Tibial nerve (tissue), 4 donors: ENCODE results near the gene TBL1XR1. TPM values are rescaled to one million over a fixed set of nuclear protein-coding genes. Genes with fewer than 3 reads are reported as not detected.

Source experiments
- DNase-seq, 2 donors: peaks; one replicate each; pipeline ENCODE4 v3.0.0-alpha.2; 2019; ENCODE audit warnings: low spot score in 2 of 2
- H3K27ac ChIP-seq, 4 donors: fragments of 200-600 bp; sonication (generic) in 3 of 4; one replicate each; pipeline ENCODE4 v1.5.1; 2017 to 2019; ENCODE audit warnings: mild to moderate bottlenecking in 1 of 4
- H3K27me3 ChIP-seq, 2 donors: fragments of 200-600 bp; sonication (generic) in 1 of 2; one replicate each; pipeline versions ENCODE4 v1.5.1 to v1.6.0; 2017 to 2019
- H3K36me3 ChIP-seq, 3 donors: fragments of 200-600 bp; sonication (generic); one replicate each; pipeline ENCODE4 v1.5.1; 2018 to 2019
- H3K4me1 ChIP-seq, 4 donors: fragments of 200-600 bp; sonication (generic) in 3 of 4; one replicate each; pipeline ENCODE4 v1.5.1; 2017 to 2019
- H3K4me3 ChIP-seq, 4 donors: fragments of 200-600 bp; sonication (generic) in 3 of 4; one replicate each; pipeline ENCODE4 v1.5.1; 2017 to 2019; ENCODE audit warnings: mild to moderate bottlenecking in 1 of 4, moderate library complexity in 1 of 4
- H3K9me3 ChIP-seq, 4 donors: fragments of 200-600 bp; sonication (generic) in 3 of 4; one replicate each; pipeline ENCODE4 v1.5.1; 2017 to 2019
- EP300 ChIP-seq, 2 donors: sonication (generic); formaldehyde crosslinking; IDR thresholded peaks; one replicate each; pipeline ENCODE4 v1.6.1; 2017; ENCODE audit warnings: antibody characterized with exemption in 2 of 2, mild to moderate bottlenecking in 1 of 2
- POLR2A ChIP-seq, 2 donors: fragments of 450-650 bp; IDR thresholded peaks; one replicate each; pipeline ENCODE4 v1.6.1; 2017; ENCODE audit warnings: antibody characterized with exemption in 2 of 2, mild to moderate bottlenecking in 2 of 2, moderate library complexity in 2 of 2
- WGBS, 2 donors: methylation state at CpG; one replicate each; pipeline ENCODE4 v1.1.5; 2018; 5-methylcytosine and 5-hydroxymethylcytosine counted together
- total RNA-seq, 4 donors: library from RNA; depleted of rRNA; stranded (reverse); fragments of >200 nt; gene quantifications; one replicate each; pipeline ENCODE4 v1.1.0, GENCODE V29; 2016
- TF ChIP-seq, protein P1 (sequence below), 5 experiments: fragments of 200-600 bp in 3 of 5; fragments of 450-650 bp in 2 of 5; sonication (generic) in 3 of 5; IDR thresholded peaks; one replicate each; pipeline ENCODE4 v1.5.1; 2016 to 2019; ENCODE audit warnings: antibody characterized with exemption in 5 of 5, mild to moderate bottlenecking in 3 of 5, moderate library complexity in 2 of 5

Gene TBL1XR1
- total RNA-seq, 4 donors from 2014 or later: 57.1 to 66.3 (median 62.8) TPM

DNA sequence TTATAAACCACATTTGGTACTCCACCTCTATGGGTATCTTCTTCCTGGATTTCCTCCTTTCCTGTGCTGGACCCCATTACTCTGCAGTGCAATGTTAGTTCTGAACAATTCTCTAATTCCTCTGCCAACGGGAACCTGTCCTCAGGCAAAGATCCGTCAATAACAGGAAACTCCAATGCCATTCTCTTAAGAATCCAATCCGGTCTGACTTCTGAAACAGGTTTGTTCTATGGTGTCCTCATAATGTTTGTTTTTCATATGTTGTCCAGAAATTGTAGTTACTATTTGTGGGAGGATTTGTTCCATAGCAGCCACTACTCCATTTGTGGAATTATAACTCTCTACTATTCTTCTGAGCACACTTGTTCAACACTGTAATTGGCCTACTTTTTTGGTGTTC is 112.7 kb downstream of the TBL1XR1 start:
- no peak for DNase-seq
- TF ChIP-seq, protein P1, sequence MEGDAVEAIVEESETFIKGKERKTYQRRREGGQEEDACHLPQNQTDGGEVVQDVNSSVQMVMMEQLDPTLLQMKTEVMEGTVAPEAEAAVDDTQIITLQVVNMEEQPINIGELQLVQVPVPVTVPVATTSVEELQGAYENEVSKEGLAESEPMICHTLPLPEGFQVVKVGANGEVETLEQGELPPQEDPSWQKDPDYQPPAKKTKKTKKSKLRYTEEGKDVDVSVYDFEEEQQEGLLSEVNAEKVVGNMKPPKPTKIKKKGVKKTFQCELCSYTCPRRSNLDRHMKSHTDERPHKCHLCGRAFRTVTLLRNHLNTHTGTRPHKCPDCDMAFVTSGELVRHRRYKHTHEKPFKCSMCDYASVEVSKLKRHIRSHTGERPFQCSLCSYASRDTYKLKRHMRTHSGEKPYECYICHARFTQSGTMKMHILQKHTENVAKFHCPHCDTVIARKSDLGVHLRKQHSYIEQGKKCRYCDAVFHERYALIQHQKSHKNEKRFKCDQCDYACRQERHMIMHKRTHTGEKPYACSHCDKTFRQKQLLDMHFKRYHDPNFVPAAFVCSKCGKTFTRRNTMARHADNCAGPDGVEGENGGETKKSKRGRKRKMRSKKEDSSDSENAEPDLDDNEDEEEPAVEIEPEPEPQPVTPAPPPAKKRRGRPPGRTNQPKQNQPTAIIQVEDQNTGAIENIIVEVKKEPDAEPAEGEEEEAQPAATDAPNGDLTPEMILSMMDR (IDR thresholded peaks at IDR 0.05): no peak
- TF ChIP-seq EP300 (IDR thresholded peaks at IDR 0.05): no peak
- no peak for TF ChIP-seq POLR2A (IDR thresholded peaks at IDR 0.05)
- WGBS, 2 donors: 76 to 96% methylated on average over 3 of the region's 3 CpGs
- Histone ChIP-seq H3K27me3 (no peaks in the 10 kb centered on the region), H3K9me3 (no peaks in the 10 kb centered on the region), H3K4me3 (no peak overlapping the region), H3K27ac (no peak overlapping the region), H3K36me3 (no peaks in the 10 kb centered on the region), H3K4me1 (peaks cover 0 to 40% (median 4%) of the 10 kb centered on the region in 4 donors)

DNA sequence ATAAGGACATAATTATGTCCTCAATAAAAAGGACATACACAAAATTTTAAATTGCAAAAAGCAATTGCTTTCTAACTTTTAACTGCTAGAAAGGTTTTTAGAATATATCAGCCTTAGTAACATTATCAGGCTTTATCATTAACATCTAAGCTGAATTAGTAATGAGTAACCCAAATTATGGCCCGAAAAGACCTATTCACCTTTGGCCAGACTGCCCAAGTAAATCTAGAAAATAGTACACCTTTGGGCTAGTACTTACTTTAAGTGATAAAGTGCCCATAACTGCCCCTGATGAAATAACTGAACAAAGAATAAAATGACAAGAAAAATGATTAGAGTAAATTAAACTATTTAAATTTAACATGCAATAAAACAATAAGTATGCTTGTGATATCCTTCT is 117.2 kb downstream of the TBL1XR1 start:
- WGBS, 2 donors: 91 to 94% methylated on average over 1 of the region's 1 CpG
- TF ChIP-seq POLR2A (IDR thresholded peaks at IDR 0.05) (no peak), EP300 (IDR thresholded peaks at IDR 0.05) (no peak)
- TF ChIP-seq, protein P1 (IDR thresholded peaks at IDR 0.05): no peak
- H3K36me3 ChIP-seq: peaks cover 0 to 2% (median 0%) of the 10 kb centered on the region in 3 donors
- H3K27ac ChIP-seq: no peak overlapping the region
- DNase-seq: no peak
- no peak overlapping the region for H3K4me3 ChIP-seq
- H3K27me3 ChIP-seq: no peaks in the 10 kb centered on the region
- H3K4me1 ChIP-seq: peaks cover 0 to 27% (median 0%) of the 10 kb centered on the region in 4 donors
- H3K9me3 ChIP-seq: no peaks in the 10 kb centered on the region

DNA sequence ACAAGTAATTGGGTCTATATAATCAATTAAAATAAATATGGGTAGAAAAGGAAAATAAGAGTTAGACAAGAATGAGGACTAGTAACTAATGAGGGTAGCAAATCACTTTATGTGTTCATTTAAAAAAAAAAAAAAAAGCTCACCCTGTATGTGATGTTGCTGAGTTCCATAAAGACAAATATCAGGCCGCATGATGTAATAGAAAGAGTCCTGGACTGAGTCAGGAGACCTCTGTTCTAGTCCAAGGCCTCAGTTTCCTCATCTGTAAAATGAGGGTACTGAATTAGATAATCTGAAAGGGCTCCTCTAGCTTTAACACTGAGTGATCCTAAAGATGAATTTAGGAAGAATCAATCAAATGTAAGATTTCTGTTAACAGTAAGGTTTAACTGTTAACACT is 117.6 kb downstream of the TBL1XR1 start:
- Histone ChIP-seq H3K27ac (no peak overlapping the region), H3K9me3 (no peaks in the 10 kb centered on the region), H3K4me3 (no peak overlapping the region), H3K4me1 (peaks cover 0 to 27% (median 0%) of the 10 kb centered on the region in 4 donors), H3K27me3 (no peaks in the 10 kb centered on the region), H3K36me3 (peaks cover 0 to 3% (median 0%) of the 10 kb centered on the region in 3 donors)
- TF ChIP-seq EP300 (IDR thresholded peaks at IDR 0.05) (no peak), POLR2A (IDR thresholded peaks at IDR 0.05) (no peak)
- TF ChIP-seq, protein P1 (IDR thresholded peaks at IDR 0.05): no peak
- WGBS, 2 donors: 91 to 96% methylated on average over 1 of the region's 1 CpG
- DNase-seq: no peak

DNA sequence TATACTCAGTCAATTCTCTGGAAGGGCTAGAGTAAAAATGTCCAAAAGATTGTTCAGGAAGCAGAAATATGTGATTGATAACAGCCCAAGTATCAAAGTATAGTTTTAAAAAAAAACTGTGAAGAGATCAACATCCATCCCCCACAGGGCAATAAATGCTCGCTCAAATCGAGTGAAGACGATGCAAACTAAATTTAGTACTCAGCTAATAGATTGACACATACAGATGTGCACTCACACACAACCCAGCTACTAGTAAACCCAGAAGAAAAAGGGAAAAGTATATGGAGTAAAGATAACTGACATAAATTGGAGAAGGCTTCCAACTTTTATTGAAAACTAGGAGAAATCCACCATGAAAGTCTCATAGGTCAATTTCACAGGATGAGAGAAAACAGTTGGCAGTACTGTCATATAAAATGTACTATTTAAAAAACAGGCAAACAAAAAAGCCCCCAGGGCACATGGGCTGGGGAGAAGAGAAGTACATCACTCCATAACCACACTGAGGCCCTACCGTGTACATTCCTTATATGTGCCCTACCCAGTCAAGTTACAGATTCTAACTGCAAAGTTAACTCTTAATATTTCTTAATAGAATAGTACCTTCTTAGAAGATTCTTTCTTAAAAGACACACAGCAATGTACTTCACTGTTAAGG is 125.7 kb downstream of the TBL1XR1 start:
- no peak for TF ChIP-seq POLR2A (IDR thresholded peaks at IDR 0.05)
- TF ChIP-seq, protein P1 (IDR thresholded peaks at IDR 0.05): no peak
- no peak for TF ChIP-seq EP300 (IDR thresholded peaks at IDR 0.05)
- DNase-seq: no peak
- 60 to 62% methylated on average over 4 of the region's 4 CpGs for WGBS, 2 donors
- Histone ChIP-seq H3K4me1 (peaks cover 0 to 40% (median 0%) of the 10 kb centered on the region in 4 donors), H3K27me3 (no peaks in the 10 kb centered on the region), H3K9me3 (no peaks in the 10 kb centered on the region), H3K27ac (no peak overlapping the region), H3K36me3 (peaks cover 0 to 3% (median 0%) of the 10 kb centered on the region in 3 donors), H3K4me3 (no peak overlapping the region)

DNA sequence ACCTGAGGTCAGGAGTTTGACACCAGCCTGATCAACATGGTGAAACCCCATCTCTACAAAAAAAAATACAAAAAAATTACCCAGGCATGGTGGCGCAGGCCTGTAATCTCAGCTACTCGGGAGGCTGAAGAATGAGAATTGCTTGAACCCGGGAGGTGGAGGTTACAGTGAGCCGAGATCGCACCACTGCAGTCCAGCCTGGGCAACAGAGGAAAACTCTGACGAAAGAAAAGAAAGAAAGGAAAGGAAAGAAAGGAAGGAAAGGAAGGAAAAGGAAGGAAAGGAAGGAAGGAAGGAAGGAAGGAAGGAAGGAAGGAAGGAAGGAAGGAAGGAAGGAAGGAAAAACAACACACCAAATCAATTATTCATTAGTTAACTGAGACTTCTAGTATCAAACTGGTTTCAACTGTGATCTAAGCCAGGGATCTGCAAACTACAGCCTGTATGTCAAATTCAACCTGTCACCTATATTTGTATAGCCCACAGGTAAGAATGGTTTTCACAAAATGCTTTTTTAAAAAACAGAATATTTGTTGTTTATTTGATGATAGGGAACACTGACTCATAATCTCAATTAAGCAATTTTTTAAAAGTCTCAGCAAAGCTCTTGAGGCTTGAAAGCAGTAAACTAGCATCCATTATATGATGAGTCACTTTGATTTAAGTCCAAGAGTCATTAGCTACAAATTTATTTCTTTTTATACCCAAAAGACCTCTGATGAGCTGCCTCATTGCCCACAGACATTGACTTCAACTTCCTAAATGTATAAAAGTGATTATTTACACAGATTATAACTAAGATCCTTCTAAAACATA is 127.6 kb downstream of the TBL1XR1 start:
- no peak for DNase-seq
- peaks cover 0 to 52% (median 0%) of the 10 kb centered on the region in 4 donors for H3K4me1 ChIP-seq
- no peaks in the 10 kb centered on the region for H3K27me3 ChIP-seq
- no peak for TF ChIP-seq EP300 (IDR thresholded peaks at IDR 0.05)
- TF ChIP-seq POLR2A (IDR thresholded peaks at IDR 0.05): no peak
- TF ChIP-seq, protein P1 (IDR thresholded peaks at IDR 0.05): no peak
- no peaks in the 10 kb centered on the region for H3K36me3 ChIP-seq
- H3K9me3 ChIP-seq: no peaks in the 10 kb centered on the region
- 94 to 99% methylated on average over 6 of the region's 6 CpGs for WGBS, 2 donors
- H3K27ac ChIP-seq: peak overlapping the region in 1 of 4 donors; percentile 6
- H3K4me3 ChIP-seq: no peak overlapping the region
